GM19395 (cell line): ENCODE data around the gene MEF2C.

Source experiments
- ATAC-seq: cut with Tn5 transposase; IDR thresholded peaks from one replicate; pipeline ENCODE4 v1.9.1; 2021; ENCODE audit warnings: mild to moderate bottlenecking, moderate library complexity; ENCODE audit not compliant: unreplicated experiment

Gene MEF2C

GRCh38 chr5:88693071-88693932 is 189.7 kb downstream of the MEF2C start:
- ATAC-seq, result no peak

GRCh38 chr5:88691945-88692868 is 190.8 kb downstream of the MEF2C start:
- no peak for ATAC-seq

- peak; percentile 23 for ATAC-seq
Observed at GRCh38 chr5:88691230-88691582, 191.8 kb downstream of the MEF2C start.

GRCh38 chr5:88690409-88691229 is 192.4 kb downstream of the MEF2C start:
- peak; percentile 87 for ATAC-seq

- no peak for ATAC-seq
Observed at GRCh38 chr5:88689668-88690408, 193.1 kb downstream of the MEF2C start.

- ATAC-seq, result no peak
Observed at GRCh38 chr5:88688984-88689667, 193.9 kb downstream of the MEF2C start.

GRCh38 chr5:88688156-88688983 is 194.6 kb downstream of the MEF2C start:
- no peak for ATAC-seq

- ATAC-seq, result no peak
Observed at GRCh38 chr5:88687373-88687911, 195.5 kb downstream of the MEF2C start.

- no peak for ATAC-seq
Observed at GRCh38 chr5:88686726-88687125, 196.3 kb downstream of the MEF2C start.

- ATAC-seq, result no peak
Observed at GRCh38 chr5:88685591-88686541, 197.1 kb downstream of the MEF2C start.

- ATAC-seq, result peak; percentile 51
Observed at GRCh38 chr5:88683506-88684135, 199.4 kb downstream of the MEF2C start.

- no peak for ATAC-seq
Observed at GRCh38 chr5:88682881-88683361, 200.1 kb downstream of the MEF2C start.

GRCh38 chr5:88682131-88682530 is 200.9 kb downstream of the MEF2C start:
- no peak for ATAC-seq

GRCh38 chr5:88681211-88681803 is 201.7 kb downstream of the MEF2C start:
- no peak for ATAC-seq

GRCh38 chr5:88680253-88681132 is 202.5 kb downstream of the MEF2C start:
- peak; percentile 83 for ATAC-seq
